Astrocyte of the cerebellum (primary cell): ENCODE measurements around the gene DPYSL4.

ENCODE experiments used
- DNase-seq: peaks from one replicate; pipeline ENCODE4 v3.0.0-alpha.2; 2011; ENCODE audit warnings: low read depth
- H3K4me3 ChIP-seq: 2 replicates; pipeline ENCODE4 v1.5.1; 2011; ENCODE audit warnings: mild to moderate bottlenecking, low read depth, low read length, moderate library complexity
- CTCF ChIP-seq: IDR thresholded peaks from 2 replicates; pipeline ENCODE4 v1.5.1; 2012; ENCODE audit warnings: low read length, low read depth, moderate library complexity, mild to moderate bottlenecking; ENCODE audit errors: missing control alignments
- in situ Hi-C: cut with HindIII; loops from 2 replicates; pipeline ENCODE4 v1.10.0; 2017; ENCODE audit warnings: low sequenced_read_pairs

DPYSL4 gene

DNA sequence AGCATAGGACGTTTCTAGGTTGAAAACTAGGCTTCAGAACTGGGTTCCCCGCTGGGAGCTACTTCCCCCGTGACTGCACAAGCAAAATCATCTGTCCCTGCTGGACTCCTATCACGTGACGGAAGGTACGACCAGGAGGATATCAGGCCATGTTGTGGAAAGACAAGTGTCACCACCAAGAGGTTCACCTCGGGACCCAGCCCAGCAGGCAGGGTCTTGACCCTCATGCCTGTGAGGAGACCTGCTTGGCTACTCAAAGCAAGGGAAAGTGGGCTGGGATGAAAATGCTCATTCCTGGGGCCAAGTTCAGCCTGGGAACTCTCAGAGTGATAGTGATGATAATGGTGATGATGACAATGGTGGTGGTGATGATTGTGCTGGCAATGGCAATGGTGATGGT lies 32.3 kb upstream of the DPYSL4 start:
- DNase-seq = no peak
- H3K4me3 ChIP-seq = no peak overlapping the region
- TF ChIP-seq CTCF = no peak
- in situ Hi-C loops = no loop called here

GRCh38 chr10:132154931-132155330 lies 31.8 kb upstream of the DPYSL4 start:
- in situ Hi-C loops = no loop called here
- no peak for DNase-seq
- no peak for TF ChIP-seq CTCF
- no peak overlapping the region for H3K4me3 ChIP-seq

- H3K4me3 ChIP-seq = no peak overlapping the region
- TF ChIP-seq CTCF = no peak
- in situ Hi-C loops = no loop called here
- DNase-seq = no peak
Observed at GRCh38 chr10:132155723-132156381, 30.9 kb upstream of the DPYSL4 start.

- TF ChIP-seq CTCF = no peak
- in situ Hi-C loops = no loop called here
- H3K4me3 ChIP-seq = no peak overlapping the region
- DNase-seq = no peak
Observed at GRCh38 chr10:132156382-132156781, 30.4 kb upstream of the DPYSL4 start.

DNA sequence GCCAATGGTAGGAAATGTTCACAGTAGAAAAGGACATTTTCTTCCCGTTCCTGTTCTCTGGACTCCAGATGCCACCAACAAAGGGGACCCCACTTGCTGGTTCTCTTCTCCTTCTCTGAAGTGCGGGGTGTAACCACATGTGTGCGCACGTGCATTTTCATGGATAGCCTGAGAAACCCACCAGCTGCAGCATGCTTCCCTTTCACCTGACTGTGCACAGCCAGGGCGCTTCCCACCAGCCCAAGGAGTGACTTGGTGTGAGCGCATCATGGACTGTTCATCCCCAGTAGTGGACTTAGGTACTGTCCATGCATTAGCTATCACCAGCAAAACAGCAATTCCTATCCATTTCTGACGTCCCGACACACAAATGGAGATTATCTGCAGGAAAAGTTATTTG lies 29.6 kb upstream of the DPYSL4 start:
- no peak overlapping the region for H3K4me3 ChIP-seq
- in situ Hi-C loops = no loop called here
- TF ChIP-seq CTCF = no peak
- DNase-seq = no peak

GRCh38 chr10:132158122-132158741 lies 28.5 kb upstream of the DPYSL4 start:
- no peak overlapping the region for H3K4me3 ChIP-seq
- in situ Hi-C loops = no loop called here
- no peak for TF ChIP-seq CTCF
- DNase-seq = no peak
